ENCODE measurements around the gene SMIM43. TPM values are rescaled to one million over a fixed set of nuclear protein-coding genes. Genes with fewer than 3 reads are reported as not detected.

Gene SMIM43
- total RNA-seq, 1 experiment from 2014 or later, result 0.33 TPM

DNA sequence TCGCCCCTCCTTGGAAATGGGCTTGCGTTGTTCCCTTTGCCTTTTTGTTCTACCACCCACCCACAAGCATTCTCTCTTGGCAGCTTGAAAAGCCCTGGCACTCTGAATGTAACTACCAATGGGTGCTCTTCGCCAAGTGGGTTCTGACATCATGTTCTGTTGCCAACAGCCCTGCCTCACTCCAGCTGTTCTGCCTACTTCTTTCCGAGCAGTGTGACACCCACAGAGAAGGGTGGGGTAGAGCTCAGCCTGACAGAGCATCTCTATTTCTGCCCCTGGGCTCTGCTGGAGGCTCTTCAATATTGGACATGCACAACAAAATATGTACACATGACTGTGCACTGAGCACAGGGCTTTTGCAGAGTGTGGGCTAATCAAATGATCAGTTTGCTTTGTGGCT is 20.5 kb upstream of the SMIM43 start:
- DNase-seq (ENCODE audit: low spot score), result no peak
- H3K9me3 Mint-ChIP-seq, result no peaks in the 10 kb centered on the region
- no peak for ATAC-seq
- POLR2A ChIA-PET, result no interaction called here
- CTCF ChIA-PET, result no interaction called here
- no peak overlapping the region for H3K27ac Mint-ChIP-seq
- TF ChIP-seq, protein P1, sequence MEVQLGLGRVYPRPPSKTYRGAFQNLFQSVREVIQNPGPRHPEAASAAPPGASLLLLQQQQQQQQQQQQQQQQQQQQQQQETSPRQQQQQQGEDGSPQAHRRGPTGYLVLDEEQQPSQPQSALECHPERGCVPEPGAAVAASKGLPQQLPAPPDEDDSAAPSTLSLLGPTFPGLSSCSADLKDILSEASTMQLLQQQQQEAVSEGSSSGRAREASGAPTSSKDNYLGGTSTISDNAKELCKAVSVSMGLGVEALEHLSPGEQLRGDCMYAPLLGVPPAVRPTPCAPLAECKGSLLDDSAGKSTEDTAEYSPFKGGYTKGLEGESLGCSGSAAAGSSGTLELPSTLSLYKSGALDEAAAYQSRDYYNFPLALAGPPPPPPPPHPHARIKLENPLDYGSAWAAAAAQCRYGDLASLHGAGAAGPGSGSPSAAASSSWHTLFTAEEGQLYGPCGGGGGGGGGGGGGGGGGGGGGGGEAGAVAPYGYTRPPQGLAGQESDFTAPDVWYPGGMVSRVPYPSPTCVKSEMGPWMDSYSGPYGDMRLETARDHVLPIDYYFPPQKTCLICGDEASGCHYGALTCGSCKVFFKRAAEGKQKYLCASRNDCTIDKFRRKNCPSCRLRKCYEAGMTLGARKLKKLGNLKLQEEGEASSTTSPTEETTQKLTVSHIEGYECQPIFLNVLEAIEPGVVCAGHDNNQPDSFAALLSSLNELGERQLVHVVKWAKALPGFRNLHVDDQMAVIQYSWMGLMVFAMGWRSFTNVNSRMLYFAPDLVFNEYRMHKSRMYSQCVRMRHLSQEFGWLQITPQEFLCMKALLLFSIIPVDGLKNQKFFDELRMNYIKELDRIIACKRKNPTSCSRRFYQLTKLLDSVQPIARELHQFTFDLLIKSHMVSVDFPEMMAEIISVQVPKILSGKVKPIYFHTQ (CRISPR knock-in tag; IDR thresholded peaks at IDR 0.05), result no peak
- TF ChIP-seq MLX (CRISPR knock-in tag; IDR thresholded peaks at IDR 0.05), result no peak
- no peak for TF ChIP-seq ATF1 (CRISPR knock-in tag; IDR thresholded peaks at IDR 0.05)
- no peak for TF ChIP-seq NFE2L1 (CRISPR knock-in tag; IDR thresholded peaks at IDR 0.05)
- TF ChIP-seq OVOL2 (CRISPR knock-in tag; IDR thresholded peaks at IDR 0.05; ENCODE audit: borderline replicate concordance), result no peak
- no peak for TF ChIP-seq ATF2 (CRISPR knock-in tag; IDR thresholded peaks at IDR 0.05; ENCODE audit: borderline replicate concordance, low read depth)
- no peak for TF ChIP-seq ZBTB21 (CRISPR knock-in tag; IDR thresholded peaks at IDR 0.05; ENCODE audit: borderline replicate concordance)
- TF ChIP-seq, protein P2, sequence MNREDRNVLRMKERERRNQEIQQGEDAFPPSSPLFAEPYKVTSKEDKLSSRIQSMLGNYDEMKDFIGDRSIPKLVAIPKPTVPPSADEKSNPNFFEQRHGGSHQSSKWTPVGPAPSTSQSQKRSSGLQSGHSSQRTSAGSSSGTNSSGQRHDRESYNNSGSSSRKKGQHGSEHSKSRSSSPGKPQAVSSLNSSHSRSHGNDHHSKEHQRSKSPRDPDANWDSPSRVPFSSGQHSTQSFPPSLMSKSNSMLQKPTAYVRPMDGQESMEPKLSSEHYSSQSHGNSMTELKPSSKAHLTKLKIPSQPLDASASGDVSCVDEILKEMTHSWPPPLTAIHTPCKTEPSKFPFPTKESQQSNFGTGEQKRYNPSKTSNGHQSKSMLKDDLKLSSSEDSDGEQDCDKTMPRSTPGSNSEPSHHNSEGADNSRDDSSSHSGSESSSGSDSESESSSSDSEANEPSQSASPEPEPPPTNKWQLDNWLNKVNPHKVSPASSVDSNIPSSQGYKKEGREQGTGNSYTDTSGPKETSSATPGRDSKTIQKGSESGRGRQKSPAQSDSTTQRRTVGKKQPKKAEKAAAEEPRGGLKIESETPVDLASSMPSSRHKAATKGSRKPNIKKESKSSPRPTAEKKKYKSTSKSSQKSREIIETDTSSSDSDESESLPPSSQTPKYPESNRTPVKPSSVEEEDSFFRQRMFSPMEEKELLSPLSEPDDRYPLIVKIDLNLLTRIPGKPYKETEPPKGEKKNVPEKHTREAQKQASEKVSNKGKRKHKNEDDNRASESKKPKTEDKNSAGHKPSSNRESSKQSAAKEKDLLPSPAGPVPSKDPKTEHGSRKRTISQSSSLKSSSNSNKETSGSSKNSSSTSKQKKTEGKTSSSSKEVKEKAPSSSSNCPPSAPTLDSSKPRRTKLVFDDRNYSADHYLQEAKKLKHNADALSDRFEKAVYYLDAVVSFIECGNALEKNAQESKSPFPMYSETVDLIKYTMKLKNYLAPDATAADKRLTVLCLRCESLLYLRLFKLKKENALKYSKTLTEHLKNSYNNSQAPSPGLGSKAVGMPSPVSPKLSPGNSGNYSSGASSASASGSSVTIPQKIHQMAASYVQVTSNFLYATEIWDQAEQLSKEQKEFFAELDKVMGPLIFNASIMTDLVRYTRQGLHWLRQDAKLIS (CRISPR knock-in tag; IDR thresholded peaks at IDR 0.05; ENCODE audit: borderline replicate concordance), result no peak
- no peak for TF ChIP-seq ZNF416 (CRISPR knock-in tag; IDR thresholded peaks at IDR 0.05)
- no peak for TF ChIP-seq RELA (CRISPR knock-in tag; IDR thresholded peaks at IDR 0.05; ENCODE audit: borderline replicate concordance)
- no peak for TF ChIP-seq TEAD1 (CRISPR knock-in tag; IDR thresholded peaks at IDR 0.05)
- TF ChIP-seq, protein P3, sequence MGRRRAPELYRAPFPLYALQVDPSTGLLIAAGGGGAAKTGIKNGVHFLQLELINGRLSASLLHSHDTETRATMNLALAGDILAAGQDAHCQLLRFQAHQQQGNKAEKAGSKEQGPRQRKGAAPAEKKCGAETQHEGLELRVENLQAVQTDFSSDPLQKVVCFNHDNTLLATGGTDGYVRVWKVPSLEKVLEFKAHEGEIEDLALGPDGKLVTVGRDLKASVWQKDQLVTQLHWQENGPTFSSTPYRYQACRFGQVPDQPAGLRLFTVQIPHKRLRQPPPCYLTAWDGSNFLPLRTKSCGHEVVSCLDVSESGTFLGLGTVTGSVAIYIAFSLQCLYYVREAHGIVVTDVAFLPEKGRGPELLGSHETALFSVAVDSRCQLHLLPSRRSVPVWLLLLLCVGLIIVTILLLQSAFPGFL (CRISPR knock-in tag; IDR thresholded peaks at IDR 0.05; ENCODE audit: borderline replicate concordance), result no peak
- TF ChIP-seq, protein P4, sequence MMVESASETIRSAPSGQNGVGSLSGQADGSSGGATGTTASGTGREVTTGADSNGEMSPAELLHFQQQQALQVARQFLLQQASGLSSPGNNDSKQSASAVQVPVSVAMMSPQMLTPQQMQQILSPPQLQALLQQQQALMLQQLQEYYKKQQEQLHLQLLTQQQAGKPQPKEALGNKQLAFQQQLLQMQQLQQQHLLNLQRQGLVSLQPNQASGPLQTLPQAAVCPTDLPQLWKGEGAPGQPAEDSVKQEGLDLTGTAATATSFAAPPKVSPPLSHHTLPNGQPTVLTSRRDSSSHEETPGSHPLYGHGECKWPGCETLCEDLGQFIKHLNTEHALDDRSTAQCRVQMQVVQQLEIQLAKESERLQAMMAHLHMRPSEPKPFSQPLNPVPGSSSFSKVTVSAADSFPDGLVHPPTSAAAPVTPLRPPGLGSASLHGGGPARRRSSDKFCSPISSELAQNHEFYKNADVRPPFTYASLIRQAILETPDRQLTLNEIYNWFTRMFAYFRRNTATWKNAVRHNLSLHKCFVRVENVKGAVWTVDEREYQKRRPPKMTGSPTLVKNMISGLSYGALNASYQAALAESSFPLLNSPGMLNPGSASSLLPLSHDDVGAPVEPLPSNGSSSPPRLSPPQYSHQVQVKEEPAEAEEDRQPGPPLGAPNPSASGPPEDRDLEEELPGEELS (CRISPR knock-in tag; IDR thresholded peaks at IDR 0.05), result no peak
- TF ChIP-seq, protein P5, sequence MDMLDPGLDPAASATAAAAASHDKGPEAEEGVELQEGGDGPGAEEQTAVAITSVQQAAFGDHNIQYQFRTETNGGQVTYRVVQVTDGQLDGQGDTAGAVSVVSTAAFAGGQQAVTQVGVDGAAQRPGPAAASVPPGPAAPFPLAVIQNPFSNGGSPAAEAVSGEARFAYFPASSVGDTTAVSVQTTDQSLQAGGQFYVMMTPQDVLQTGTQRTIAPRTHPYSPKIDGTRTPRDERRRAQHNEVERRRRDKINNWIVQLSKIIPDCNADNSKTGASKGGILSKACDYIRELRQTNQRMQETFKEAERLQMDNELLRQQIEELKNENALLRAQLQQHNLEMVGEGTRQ (CRISPR knock-in tag; IDR thresholded peaks at IDR 0.05), result no peak
- H3K4me3 Mint-ChIP-seq, result no peak overlapping the region
- H3K27me3 Mint-ChIP-seq (ENCODE audit: low read depth), result no peaks in the 10 kb centered on the region; the same call in none of the 2 replicates
- no peaks in the 10 kb centered on the region for H3K4me1 Mint-ChIP-seq
- no peaks in the 10 kb centered on the region for H3K36me3 Mint-ChIP-seq
